GM21576 (cell line): ENCODE measurements around the gene PDE11A.
"Not testable (repeated sequence)": the region's sequence is repeated elsewhere in the genome, so short reads cannot be mapped to it uniquely, and the experiment has no call there.

Experiments used
- ATAC-seq: cut with Tn5 transposase; IDR thresholded peaks from one replicate; pipeline ENCODE4 v1.9.1; 2021; ENCODE audit warnings: mild to moderate bottlenecking, moderate library complexity; ENCODE audit not compliant: unreplicated experiment

Gene PDE11A

GRCh38 chr2:177886824-177887223 is 185.8 kb downstream of the PDE11A start:
- no peak for ATAC-seq

GRCh38 chr2:177885828-177886466 is 186.6 kb downstream of the PDE11A start:
- no peak for ATAC-seq

- no peak for ATAC-seq
Observed at GRCh38 chr2:177883177-177883576, 189.4 kb downstream of the PDE11A start.

- ATAC-seq = no peak
Observed at GRCh38 chr2:177882501-177882900, 190.1 kb downstream of the PDE11A start.

- ATAC-seq = no peak
Observed at GRCh38 chr2:177881921-177882320, 190.7 kb downstream of the PDE11A start.

GRCh38 chr2:177881008-177881747 is 191.4 kb downstream of the PDE11A start:
- no peak for ATAC-seq

GRCh38 chr2:177880285-177880684 is 192.3 kb downstream of the PDE11A start:
- no peak for ATAC-seq

- no peak for ATAC-seq
Observed at GRCh38 chr2:177876950-177877349, 195.6 kb downstream of the PDE11A start.

- ATAC-seq = no peak
Observed at GRCh38 chr2:177874686-177875085, 197.9 kb downstream of the PDE11A start.

- no peak for ATAC-seq
Observed at GRCh38 chr2:177873915-177874314, 198.7 kb downstream of the PDE11A start.

- no peak for ATAC-seq
Observed at GRCh38 chr2:177872286-177872685, 200.3 kb downstream of the PDE11A start.

- no peak for ATAC-seq
Observed at GRCh38 chr2:177869912-177870311, 202.7 kb downstream of the PDE11A start.

GRCh38 chr2:177869209-177869608 is 203.4 kb downstream of the PDE11A start:
- no peak for ATAC-seq

- no peak for ATAC-seq
Observed at GRCh38 chr2:177868806-177869205, 203.8 kb downstream of the PDE11A start.

- ATAC-seq = no peak
Observed at GRCh38 chr2:177857538-177857937, 215.0 kb downstream of the PDE11A start.

- ATAC-seq = no peak
Observed at GRCh38 chr2:177852389-177852788, 220.2 kb downstream of the PDE11A start.

- ATAC-seq = no peak
Observed at GRCh38 chr2:177843188-177843587, 229.4 kb downstream of the PDE11A start.

GRCh38 chr2:177842243-177842642 is 230.3 kb downstream of the PDE11A start:
- no peak for ATAC-seq

- not testable (repeated sequence) for ATAC-seq
Observed at GRCh38 chr2:177835418-177836204, 237.0 kb downstream of the PDE11A start.

GRCh38 chr2:177832611-177833433 is 239.8 kb downstream of the PDE11A start:
- ATAC-seq = no peak

- no peak for ATAC-seq
Observed at GRCh38 chr2:177830881-177831386, 241.6 kb downstream of the PDE11A start.
